Breast epithelium (tissue), 4 donors: Measurements from ENCODE around the gene NOSIP. TPM values are rescaled to one million over a fixed set of nuclear protein-coding genes. Genes with fewer than 3 reads are reported as not detected.
"Not testable (repeated sequence)": the region's sequence is repeated elsewhere in the genome, so short reads cannot be mapped to it uniquely, and the experiment has no call there.

Source experiments
- DNase-seq, 2 donors: peaks; one replicate each; pipeline ENCODE4 v3.0.0-alpha.2; 2019; ENCODE audit warnings: low spot score in 2 of 2
- H3K27ac ChIP-seq, 2 donors: fragments of 200-600 bp; sonication (generic) in 1 of 2; one replicate each; pipeline ENCODE4 v1.5.1; 2016 to 2019; ENCODE audit warnings: mild to moderate bottlenecking in 1 of 2
- H3K27me3 ChIP-seq, 2 donors: fragments of 200-600 bp; sonication (generic) in 1 of 2; one replicate each; pipeline versions ENCODE4 v1.5.1 to v1.6.0; 2017 to 2019; ENCODE audit warnings: control low read depth in 1 of 2, mild to moderate bottlenecking in 1 of 2
- H3K36me3 ChIP-seq: fragments of 200-600 bp; one replicate; pipeline ENCODE4 v1.5.1; 2019
- H3K4me1 ChIP-seq, 2 donors: fragments of 200-600 bp; sonication (generic); one replicate each; pipeline ENCODE4 v1.5.1; 2016 to 2019; ENCODE audit warnings: control low read depth in 1 of 2
- H3K4me3 ChIP-seq, 3 donors: fragments of 200-600 bp; sonication (generic); 1 replicate in 2 of 3; 2 replicates in 1 of 3; pipeline ENCODE4 v1.5.1; 2016 to 2019; ENCODE audit warnings: mild to moderate bottlenecking in 3 of 3, moderate library complexity in 2 of 3
- H3K9me3 ChIP-seq, 2 donors: fragments of 200-600 bp; sonication (generic) in 1 of 2; one replicate each; pipeline ENCODE4 v1.5.1; 2016 to 2019; ENCODE audit warnings: control low read depth in 1 of 2
- CTCF ChIP-seq, 3 donors: fragments of 450-650 bp; IDR thresholded peaks; one replicate each; pipeline ENCODE4 v1.5.1; 2016 to 2017; ENCODE audit warnings: antibody characterized with exemption in 3 of 3, mild to moderate bottlenecking in 3 of 3, moderate library complexity in 3 of 3
- POLR2A ChIP-seq: fragments of 450-650 bp; IDR thresholded peaks from one replicate; pipeline ENCODE4 v1.6.1; 2016; ENCODE audit warnings: antibody characterized with exemption, mild to moderate bottlenecking, moderate library complexity
- POLR2AphosphoS5 ChIP-seq, 3 donors: sonication (generic); formaldehyde crosslinking; IDR thresholded peaks; one replicate each; pipeline ENCODE4 v1.6.1; 2017; ENCODE audit warnings: antibody characterized with exemption in 3 of 3
- intact Hi-C: fragments of 100-400 bp; cut with DNase I; formaldehyde crosslinking; loops from one replicate; pipeline ENCODE4 v1.15.1; 2023; ENCODE audit warnings: low total_unique reads
- total RNA-seq, 3 donors: library from RNA; depleted of rRNA; stranded (reverse); fragments of >200 nt; gene quantifications; one replicate each; pipeline ENCODE4 v1.1.0, GENCODE V29; 2016

The NOSIP gene, protein sequence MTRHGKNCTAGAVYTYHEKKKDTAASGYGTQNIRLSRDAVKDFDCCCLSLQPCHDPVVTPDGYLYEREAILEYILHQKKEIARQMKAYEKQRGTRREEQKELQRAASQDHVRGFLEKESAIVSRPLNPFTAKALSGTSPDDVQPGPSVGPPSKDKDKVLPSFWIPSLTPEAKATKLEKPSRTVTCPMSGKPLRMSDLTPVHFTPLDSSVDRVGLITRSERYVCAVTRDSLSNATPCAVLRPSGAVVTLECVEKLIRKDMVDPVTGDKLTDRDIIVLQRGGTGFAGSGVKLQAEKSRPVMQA
- 10 to 100 TPM; 54.7 to 60.0 (median 57.4) TPM for total RNA-seq

- Histone ChIP-seq H3K27me3 (no peaks in the 10 kb centered on the region), H3K9me3 (no peaks in the 10 kb centered on the region), H3K36me3 (no peaks in the 10 kb centered on the region), H3K4me1 (no peaks in the 10 kb centered on the region), H3K4me3 (peak within 1 kb of the TSS; percentile 54 to 73 (median 67)), H3K27ac (peak within 1 kb of the TSS; percentile 76 to 77)
- intact Hi-C loops: no loop called here
- DNase-seq: peak; percentile 95 to 97
- TF ChIP-seq POLR2A (peak; percentile 79), CTCF (IDR thresholded peaks at IDR 0.05) (no peak), POLR2AphosphoS5 (IDR thresholded peaks at IDR 0.05) (peak; percentile 89 to 96 (median 90))
Measured at GRCh38 chr19:49580264-49581006, at the start of gene NOSIP. Gene NOSIP, minus strand, starts transcription at chr19:49580556. Its CDS starts 19,865 bp downstream, at chr19:49560691.

DNA sequence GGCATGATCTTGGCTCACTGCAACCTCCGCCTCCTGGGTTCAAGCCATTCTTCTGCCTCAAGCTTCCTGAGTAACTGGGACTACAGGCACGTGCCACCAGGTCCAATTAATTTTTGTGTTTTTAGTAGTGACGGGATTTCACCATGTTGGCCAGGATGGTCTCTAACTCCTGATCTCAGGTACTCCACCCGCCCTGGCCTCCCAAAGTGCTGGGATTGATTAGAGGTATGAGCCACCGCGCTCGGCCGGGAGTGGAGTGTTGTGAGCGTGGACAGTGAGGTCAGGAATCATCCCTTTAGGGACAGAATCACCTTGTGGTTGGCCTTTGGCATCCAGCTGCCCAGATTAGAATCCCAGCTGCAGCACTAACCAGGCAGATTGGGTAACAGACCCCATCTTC is 49.3 kb upstream of the NOSIP start:
- H3K36me3 ChIP-seq: no peaks in the 10 kb centered on the region
- peak overlapping the region in 1 of 2 donors; percentile 9 for H3K27ac ChIP-seq
- no peaks in the 10 kb centered on the region for H3K4me1 ChIP-seq
- intact Hi-C loops: no loop called here
- H3K27me3 ChIP-seq: no peaks in the 10 kb centered on the region
- H3K9me3 ChIP-seq: no peaks in the 10 kb centered on the region
- TF ChIP-seq POLR2AphosphoS5 (IDR thresholded peaks at IDR 0.05) (no peak), POLR2A (no peak), CTCF (IDR thresholded peaks at IDR 0.05) (no peak)
- no peak for DNase-seq
- H3K4me3 ChIP-seq: no peak overlapping the region

GRCh38 chr19:49626226-49626625 is 45.9 kb upstream of the NOSIP start:
- no peaks in the 10 kb centered on the region for H3K4me1 ChIP-seq
- TF ChIP-seq POLR2AphosphoS5 (IDR thresholded peaks at IDR 0.05) (no peak), CTCF (IDR thresholded peaks at IDR 0.05) (no peak), POLR2A (no peak)
- no peak for DNase-seq
- no peaks in the 10 kb centered on the region for H3K9me3 ChIP-seq
- H3K4me3 ChIP-seq: no peak overlapping the region
- intact Hi-C loops: no loop called here
- no peak overlapping the region for H3K27ac ChIP-seq
- H3K27me3 ChIP-seq: no peaks in the 10 kb centered on the region
- H3K36me3 ChIP-seq: no peaks in the 10 kb centered on the region

GRCh38 chr19:49624967-49625910 is 44.9 kb upstream of the NOSIP start:
- Histone ChIP-seq H3K27me3 (no peaks in the 10 kb centered on the region), H3K36me3 (no peaks in the 10 kb centered on the region), H3K9me3 (no peaks in the 10 kb centered on the region), H3K27ac (no peak overlapping the region), H3K4me1 (no peaks in the 10 kb centered on the region), H3K4me3 (no peak overlapping the region)
- no peak for TF ChIP-seq POLR2A
- TF ChIP-seq POLR2AphosphoS5 (IDR thresholded peaks at IDR 0.05): no peak
- TF ChIP-seq CTCF (IDR thresholded peaks at IDR 0.05): no peak
- intact Hi-C loops: no loop called here
- no peak for DNase-seq

- DNase-seq, H3K27me3 ChIP-seq, intact Hi-C loops, H3K4me3 ChIP-seq, H3K9me3 ChIP-seq, H3K27ac ChIP-seq, H3K4me1 ChIP-seq, H3K36me3 ChIP-seq: not testable (repeated sequence)
Measured at GRCh38 chr19:49617860-49618259, 37.5 kb upstream of the NOSIP start.
